M059J (cell line): Measurements from ENCODE around the gene CACNG1. TPM values are rescaled to one million over a fixed set of nuclear protein-coding genes. Genes with fewer than 3 reads are reported as not detected.

ENCODE experiments used
- DNase-seq: peaks from one replicate; pipeline ENCODE4 v3.0.0-alpha.2; 2012; ENCODE audit warnings: low read depth
- total RNA-seq: library from RNA; depleted of rRNA; stranded (reverse); fragments of >200 nt; shearing (Covaris generic); gene quantifications from 2 replicates; pipeline ENCODE4 v1.2.3, GENCODE V29; 2014

CACNG1 gene
- total RNA-seq, 1 experiment from 2014 or later: not detected

- no peak for DNase-seq
Observed at GRCh38 chr17:67051155-67051538, 6.8 kb downstream of the CACNG1 start.

GRCh38 chr17:67051837-67052236 lies 7.5 kb downstream of the CACNG1 start:
- DNase-seq: no peak

DNA sequence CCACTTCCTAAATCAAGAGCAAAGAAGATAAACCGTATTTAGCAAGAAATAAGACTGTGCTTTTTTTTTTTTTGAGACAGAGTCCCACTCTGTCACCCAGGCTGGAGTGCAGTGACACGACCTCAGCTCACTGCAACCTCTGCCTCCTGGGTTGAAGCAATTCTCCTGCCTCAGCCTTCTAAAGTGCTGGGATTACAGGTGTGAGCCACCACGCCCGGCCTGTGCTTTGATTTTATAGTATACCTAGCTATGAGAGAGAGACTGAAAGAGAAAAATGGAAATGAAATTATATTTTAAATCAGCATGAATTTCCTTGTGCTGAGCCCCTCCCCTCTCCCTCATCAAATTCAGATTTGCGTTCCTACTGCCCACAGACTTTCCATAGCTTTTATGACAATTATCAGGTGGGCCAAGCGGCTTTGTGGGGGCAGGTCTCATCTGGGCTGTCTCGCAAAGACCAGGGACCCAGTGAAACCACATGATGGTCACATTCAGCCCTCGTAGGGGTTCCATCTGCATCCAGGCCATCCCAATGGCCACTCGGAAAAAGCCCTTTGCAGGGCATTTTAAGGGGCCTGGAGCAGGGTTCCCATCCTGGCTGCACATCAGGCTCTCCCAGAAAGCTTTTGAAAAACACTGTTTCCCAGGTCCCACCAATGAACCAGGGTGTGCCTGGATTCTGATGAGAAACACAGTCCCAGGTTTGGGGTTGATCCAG lies 8.5 kb downstream of the CACNG1 start:
- DNase-seq: no peak

DNA sequence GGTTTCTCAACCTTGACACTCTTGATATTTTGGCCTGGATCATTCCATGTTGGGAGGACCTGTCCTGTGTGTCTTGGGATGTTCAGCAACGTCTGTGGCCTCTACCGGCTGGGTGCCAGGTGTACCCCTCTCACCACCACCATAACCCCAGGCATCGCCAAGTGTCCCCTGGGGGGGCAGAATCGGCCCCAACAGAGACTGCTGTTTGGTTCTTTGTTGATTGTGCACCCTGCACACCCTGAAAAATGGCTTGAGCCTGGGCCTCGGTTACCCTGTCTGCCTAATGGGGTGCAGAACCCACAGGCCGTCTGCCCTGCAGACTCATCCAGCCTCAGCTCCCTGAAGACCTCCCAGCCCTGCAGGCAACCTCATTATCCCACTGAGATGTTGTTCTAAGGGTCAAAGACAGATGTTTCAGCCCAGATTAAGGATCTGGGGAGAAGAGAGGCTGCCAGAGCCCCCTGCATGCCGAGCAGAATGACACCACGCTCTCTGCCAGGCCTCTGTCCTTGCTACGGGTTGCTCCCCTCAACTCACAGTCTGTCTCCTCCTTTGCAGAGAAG lies 9.2 kb downstream of the CACNG1 start:
- DNase-seq: no peak

GRCh38 chr17:67054011-67054591 lies 9.7 kb downstream of the CACNG1 start:
- no peak for DNase-seq

DNA sequence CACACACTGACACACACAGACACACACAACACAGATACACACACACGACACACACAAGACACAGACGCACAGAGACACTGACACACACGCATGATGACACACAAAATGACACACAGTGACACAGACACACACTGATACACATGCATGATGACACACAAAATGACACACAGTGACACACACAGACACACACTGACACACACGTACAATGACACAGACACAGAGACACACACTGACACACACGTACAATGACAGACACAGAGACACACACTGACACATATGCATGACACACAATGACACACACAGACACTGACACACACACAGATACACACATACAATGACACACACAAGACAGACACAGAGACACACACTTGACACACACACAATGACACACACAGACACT lies 10.3 kb downstream of the CACNG1 start:
- DNase-seq: no peak

DNA sequence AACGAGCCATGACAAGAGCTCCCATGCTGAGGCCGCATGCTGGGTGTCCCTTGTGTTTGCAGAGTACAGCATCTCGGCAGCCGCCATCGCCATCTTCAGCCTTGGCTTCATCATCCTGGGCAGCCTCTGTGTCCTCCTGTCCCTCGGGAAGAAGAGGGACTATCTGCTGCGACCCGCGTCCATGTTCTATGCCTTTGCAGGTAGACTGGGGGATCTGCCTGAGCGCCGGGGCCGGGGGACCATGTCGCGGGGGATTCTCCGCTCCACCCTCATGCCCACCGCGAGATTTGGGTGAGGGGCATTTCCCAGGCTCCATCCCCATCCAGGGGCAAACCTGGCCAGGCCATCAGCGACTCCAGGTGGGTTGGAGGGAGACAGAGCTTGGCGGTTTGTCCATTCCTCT lies 10.7 kb downstream of the CACNG1 start:
- no peak for DNase-seq

DNA sequence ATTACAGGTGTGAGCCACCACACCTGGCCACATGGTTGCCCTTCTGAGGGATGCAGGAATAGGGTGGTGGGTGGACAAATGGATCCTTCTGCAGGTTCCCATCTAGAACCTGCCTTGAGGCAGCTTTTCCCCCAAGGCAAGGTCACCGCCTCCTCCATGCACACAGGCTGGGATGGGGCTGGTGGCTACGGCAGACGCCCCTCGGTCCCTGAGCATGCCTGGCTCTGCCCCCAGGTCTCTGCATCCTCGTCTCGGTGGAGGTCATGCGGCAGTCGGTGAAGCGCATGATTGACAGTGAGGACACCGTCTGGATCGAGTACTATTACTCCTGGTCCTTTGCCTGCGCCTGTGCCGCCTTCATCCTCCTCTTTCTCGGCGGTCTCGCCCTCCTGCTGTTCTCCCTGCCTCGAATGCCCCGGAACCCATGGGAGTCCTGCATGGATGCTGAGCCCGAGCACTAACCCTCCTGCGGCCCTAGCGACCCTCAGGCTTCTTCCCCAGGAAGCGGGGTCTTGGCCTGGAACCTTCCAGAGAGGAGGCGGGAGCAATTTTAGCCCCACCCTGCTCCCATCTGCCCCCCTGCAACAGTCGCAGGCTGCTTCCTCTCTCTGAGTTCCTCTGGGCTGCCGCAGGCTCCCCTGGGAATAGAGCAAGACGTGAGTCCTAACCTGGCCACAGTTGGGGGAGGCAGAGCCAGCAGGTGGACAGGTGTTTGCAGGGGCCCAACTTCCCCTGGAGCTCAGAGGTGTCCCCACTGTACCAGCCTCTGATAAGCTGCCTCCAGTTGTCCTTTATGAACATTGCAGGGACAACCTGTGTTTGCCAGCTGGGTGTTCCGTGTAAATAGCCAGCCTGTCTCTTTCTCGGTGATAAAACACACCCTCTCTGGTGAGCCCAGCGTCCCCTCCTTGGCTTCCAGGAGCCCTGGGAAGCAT lies 11.7 kb downstream of the CACNG1 start:
- no peak for DNase-seq

GRCh38 chr17:67056746-67057490 lies 12.6 kb downstream of the CACNG1 start:
- DNase-seq: no peak

DNA sequence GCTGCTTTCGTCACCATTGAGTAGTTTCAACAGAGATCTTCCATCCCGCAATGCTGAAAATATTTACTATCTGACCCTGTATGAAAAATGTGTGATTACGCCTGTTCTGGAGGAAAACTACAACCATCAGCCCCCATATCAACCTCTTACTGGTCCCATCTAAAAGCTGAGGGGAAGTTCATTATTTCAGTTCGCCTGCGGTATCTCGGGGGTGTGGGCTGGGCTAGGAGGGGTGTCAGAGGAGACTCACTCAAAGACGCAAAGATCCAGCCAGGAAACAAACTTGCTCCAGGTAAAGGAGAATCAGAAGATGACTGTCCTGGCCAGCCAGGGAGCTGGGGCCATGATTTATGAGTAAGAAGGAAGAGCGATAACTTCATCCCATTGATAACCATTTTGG lies 13.7 kb downstream of the CACNG1 start:
- DNase-seq: no peak

GRCh38 chr17:67059372-67059771 lies 15.0 kb downstream of the CACNG1 start:
- DNase-seq: no peak

- no peak for DNase-seq
Observed at GRCh38 chr17:67063141-67063540, 18.8 kb downstream of the CACNG1 start.

DNA sequence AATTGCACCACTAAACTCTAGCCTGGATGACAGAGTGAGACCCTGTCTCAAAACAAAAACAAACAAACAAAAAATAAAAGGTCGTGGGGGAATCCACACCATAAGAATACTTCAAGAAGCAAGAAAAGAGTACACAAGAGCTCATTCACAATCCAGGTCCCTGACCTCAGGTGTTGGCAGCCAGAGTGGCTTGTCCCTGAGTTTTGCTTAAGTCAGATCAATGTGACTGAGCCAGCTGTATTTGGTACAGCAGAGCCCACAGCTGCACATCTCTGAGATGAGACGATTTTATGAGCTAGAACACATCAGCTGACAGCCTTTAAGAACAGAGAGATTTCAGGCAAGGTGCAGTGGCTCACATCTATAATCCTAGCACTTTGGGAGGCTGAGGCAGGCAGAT lies 22.4 kb downstream of the CACNG1 start:
- DNase-seq: no peak

- no peak for DNase-seq
Observed at GRCh38 chr17:67067571-67068482, 23.5 kb downstream of the CACNG1 start.

DNA sequence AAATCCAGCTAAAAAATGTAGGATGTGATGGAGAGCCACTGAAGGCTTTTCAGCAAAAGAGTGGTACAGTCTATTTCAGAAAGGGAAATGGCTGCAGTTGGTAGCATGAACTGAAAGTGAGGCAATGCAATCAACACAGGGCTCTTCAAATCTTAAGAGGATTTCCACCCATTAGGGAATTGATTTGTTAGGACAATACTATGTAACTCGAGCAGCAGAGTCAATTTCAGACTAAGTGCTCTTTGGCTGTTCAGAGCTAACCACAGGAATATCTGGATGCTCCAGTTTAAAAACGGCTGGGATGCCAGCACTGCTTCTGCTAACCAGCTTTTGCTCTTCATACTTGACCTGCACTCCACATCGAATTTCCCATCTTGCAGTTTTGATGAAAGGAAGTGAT lies 24.6 kb downstream of the CACNG1 start:
- DNase-seq: no peak

DNA sequence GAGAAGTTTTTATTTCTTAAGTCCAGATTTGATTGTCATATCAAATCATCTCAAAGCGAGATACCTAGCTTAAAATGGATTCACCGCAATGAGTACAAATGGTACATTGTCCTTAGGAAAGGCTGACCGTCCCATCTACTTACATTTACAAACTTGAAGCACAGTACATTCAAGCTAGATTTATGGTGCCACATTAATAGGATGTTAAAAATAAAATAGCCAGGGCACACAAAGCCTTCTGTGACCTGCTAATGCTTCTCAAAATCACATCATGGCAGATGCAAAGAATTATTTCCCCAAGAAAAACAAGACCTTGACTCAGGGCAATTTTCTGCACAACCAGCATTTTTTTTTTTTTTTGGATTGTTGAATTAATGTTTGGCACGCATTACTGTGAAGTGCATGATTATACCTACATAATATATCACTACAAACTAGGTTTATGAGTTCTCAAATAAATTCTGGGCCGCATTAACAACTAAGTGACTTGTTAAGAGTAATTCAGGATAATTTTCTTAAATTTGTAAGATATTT lies 25.3 kb downstream of the CACNG1 start:
- no peak for DNase-seq

GRCh38 chr17:67071595-67071994 lies 27.2 kb downstream of the CACNG1 start:
- no peak for DNase-seq

GRCh38 chr17:67072885-67073284 lies 28.5 kb downstream of the CACNG1 start:
- DNase-seq: no peak

- DNase-seq: no peak
Observed at GRCh38 chr17:67074781-67075180, 30.4 kb downstream of the CACNG1 start.

GRCh38 chr17:67076290-67076689 lies 31.9 kb downstream of the CACNG1 start:
- no peak for DNase-seq
